Measurements from ENCODE around the gene BMERB1.

BMERB1 gene

DNA sequence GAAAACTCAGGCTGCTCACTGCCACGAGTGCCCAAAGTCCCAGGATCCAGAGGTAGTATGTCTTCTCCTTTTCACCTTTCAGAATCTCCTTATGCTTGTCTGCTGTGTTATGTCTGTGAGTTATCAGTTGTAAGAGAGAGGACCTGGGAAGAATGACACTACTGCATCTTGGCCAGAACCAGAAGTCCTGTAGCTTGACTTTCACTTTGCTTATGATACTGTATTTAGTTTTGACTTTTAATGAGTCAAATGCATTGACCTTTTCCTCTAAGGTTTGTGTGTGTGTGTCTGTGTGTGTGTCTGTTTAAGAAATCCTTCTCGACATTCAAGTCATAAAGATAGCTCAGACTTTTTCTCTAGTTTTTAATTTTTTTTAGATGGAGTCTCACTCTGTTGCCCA lies 43.4 kb downstream of the BMERB1 start:
- Histone ChIP-seq H3K9me3 (no peaks in the 10 kb centered on the region), H3K4me3 (no peak overlapping the region), H3K4me1 (peaks cover 0 to 5% (median 2%) of the 10 kb centered on the region in 4 donors), H3K27ac (no peak overlapping the region), H3K27me3 (no peaks in the 10 kb centered on the region), H3K36me3 (peaks cover 0 to 4% (median 0%) of the 10 kb centered on the region in 3 donors)
- DNase-seq = no peak
- TF ChIP-seq, protein P1, sequence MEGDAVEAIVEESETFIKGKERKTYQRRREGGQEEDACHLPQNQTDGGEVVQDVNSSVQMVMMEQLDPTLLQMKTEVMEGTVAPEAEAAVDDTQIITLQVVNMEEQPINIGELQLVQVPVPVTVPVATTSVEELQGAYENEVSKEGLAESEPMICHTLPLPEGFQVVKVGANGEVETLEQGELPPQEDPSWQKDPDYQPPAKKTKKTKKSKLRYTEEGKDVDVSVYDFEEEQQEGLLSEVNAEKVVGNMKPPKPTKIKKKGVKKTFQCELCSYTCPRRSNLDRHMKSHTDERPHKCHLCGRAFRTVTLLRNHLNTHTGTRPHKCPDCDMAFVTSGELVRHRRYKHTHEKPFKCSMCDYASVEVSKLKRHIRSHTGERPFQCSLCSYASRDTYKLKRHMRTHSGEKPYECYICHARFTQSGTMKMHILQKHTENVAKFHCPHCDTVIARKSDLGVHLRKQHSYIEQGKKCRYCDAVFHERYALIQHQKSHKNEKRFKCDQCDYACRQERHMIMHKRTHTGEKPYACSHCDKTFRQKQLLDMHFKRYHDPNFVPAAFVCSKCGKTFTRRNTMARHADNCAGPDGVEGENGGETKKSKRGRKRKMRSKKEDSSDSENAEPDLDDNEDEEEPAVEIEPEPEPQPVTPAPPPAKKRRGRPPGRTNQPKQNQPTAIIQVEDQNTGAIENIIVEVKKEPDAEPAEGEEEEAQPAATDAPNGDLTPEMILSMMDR (IDR thresholded peaks at IDR 0.05) = no peak
- intact Hi-C loops (cut with DNase I; ENCODE audit: low total_unique reads) = no loop called here

DNA sequence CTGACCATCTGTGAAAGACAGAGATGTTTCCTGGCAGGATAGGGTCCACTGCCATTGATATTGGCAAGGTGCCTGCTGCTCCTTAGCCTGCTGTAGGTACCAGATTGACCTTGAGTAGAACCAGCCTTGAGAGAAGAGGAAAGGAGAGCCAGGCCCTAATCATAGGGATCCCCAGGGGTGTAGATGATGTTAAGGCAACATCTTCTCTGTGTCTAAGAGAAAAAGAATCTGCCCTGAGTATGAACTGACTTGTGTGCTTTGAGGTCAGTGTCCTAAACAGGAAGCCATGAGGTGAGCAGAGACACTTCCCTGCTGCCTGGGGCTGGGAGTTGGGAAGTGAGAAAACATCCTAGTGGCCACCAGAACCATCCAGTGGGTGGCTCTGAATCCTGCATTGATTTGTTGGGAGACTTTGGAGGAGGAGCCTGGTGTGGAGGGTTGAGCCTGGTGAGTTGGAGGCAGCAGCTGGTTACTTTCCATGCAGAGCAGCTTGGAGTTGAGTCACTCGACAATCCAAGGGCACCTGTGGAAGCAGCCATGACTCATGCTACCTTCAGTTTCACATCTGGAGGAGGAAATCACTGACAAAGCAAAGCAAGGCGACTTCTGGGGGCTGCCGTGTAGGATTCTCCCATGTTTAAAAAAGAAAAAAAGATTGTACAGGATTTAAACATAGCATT lies 47.8 kb downstream of the BMERB1 start:
- Histone ChIP-seq H3K36me3 (no peaks in the 10 kb centered on the region), H3K27ac (no peak overlapping the region), H3K4me3 (no peak overlapping the region), H3K9me3 (no peaks in the 10 kb centered on the region), H3K4me1 (peaks cover 0 to 5% (median 0%) of the 10 kb centered on the region in 4 donors), H3K27me3 (no peaks in the 10 kb centered on the region)
- no peak for DNase-seq
- TF ChIP-seq, protein P1 (IDR thresholded peaks at IDR 0.05) = no peak
- intact Hi-C loops (cut with DNase I; ENCODE audit: low total_unique reads) = no loop called here

DNA sequence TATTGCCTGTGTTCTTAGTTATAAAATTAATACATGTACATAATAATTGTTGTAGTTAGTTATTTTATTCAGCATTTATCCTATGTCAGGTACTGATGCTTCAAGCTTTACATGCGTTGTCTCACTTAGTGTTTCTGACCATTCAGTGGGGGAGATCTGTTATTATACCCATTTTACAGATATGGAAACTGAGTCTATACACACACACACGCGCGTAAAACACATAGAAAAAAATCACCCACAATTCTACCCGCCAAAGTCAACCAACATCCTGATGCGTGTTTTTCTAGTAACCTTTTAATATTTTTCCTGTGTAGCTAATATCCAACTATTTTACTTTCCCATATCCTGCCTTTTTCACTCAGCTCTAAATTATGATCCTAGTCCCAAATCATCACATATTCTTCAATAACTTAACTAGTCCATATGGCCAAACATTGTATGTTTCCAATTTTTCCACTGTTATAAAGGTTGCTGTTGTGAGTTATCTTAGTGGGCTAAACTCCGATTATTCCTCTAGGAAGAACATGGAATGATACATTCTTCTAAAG lies 48.4 kb downstream of the BMERB1 start:
- Histone ChIP-seq H3K9me3 (no peaks in the 10 kb centered on the region), H3K27ac (no peak overlapping the region), H3K36me3 (no peaks in the 10 kb centered on the region), H3K27me3 (no peaks in the 10 kb centered on the region), H3K4me3 (no peak overlapping the region), H3K4me1 (peaks cover 0 to 5% (median 0%) of the 10 kb centered on the region in 4 donors)
- no peak for DNase-seq
- intact Hi-C loops (cut with DNase I; ENCODE audit: low total_unique reads) = no loop called here
- TF ChIP-seq, protein P1 (IDR thresholded peaks at IDR 0.05) = no peak

DNA sequence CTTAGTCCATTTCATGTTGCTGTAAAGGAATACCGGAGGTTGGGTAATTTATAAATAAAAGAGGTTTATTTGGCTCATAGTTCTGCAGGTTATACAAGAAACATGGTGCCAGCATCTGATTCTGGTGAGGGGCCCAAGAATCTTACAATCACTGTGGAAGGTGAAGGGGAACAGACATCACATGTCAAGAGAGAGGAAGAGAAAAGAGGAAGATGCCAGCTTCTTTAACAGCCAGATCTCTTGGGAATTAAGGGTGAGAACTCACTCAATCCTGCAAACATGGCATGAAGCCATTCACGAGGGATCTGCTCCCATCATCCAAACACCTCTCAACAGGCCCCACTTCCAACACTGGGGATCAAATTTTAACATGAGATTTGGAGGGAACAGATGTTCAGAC lies 49.5 kb downstream of the BMERB1 start:
- no peak overlapping the region for H3K4me3 ChIP-seq
- H3K27ac ChIP-seq = no peak overlapping the region
- no peaks in the 10 kb centered on the region for H3K36me3 ChIP-seq
- no peak for DNase-seq
- peaks cover 0 to 11% (median 5%) of the 10 kb centered on the region in 4 donors for H3K4me1 ChIP-seq
- no peaks in the 10 kb centered on the region for H3K27me3 ChIP-seq
- no peaks in the 10 kb centered on the region for H3K9me3 ChIP-seq
- intact Hi-C loops (cut with DNase I; ENCODE audit: low total_unique reads) = no loop called here
- TF ChIP-seq, protein P1 (IDR thresholded peaks at IDR 0.05) = no peak

DNA sequence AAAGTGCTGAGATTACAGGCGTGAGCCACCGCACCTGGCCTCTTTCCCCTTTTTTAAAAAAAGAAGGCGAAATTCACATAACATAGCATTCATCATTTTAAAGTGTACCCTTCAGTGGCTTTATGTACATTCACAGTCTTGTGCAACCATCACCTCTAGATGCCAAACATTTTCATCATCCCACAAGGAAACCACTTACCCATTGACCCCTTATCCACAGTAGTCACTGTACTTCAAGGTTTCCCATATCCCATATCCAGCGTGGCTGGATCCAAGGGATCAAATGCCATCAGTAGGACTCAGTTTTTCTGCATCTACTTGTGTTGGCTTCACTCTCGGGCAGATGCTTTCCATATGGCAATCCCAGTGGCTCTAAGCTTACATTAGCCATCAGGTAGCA lies 50.3 kb downstream of the BMERB1 start:
- no peaks in the 10 kb centered on the region for H3K36me3 ChIP-seq
- H3K9me3 ChIP-seq = no peaks in the 10 kb centered on the region
- intact Hi-C loops (cut with DNase I; ENCODE audit: low total_unique reads) = no loop called here
- H3K27ac ChIP-seq = no peak overlapping the region
- TF ChIP-seq, protein P1 (IDR thresholded peaks at IDR 0.05) = no peak
- DNase-seq = no peak
- peaks cover 0 to 16% (median 11%) of the 10 kb centered on the region in 4 donors for H3K4me1 ChIP-seq
- H3K27me3 ChIP-seq = no peaks in the 10 kb centered on the region
- no peak overlapping the region for H3K4me3 ChIP-seq
